Activated CD4-positive, alpha-beta T cell treated with anti-CD3 and anti-CD28 coated beads for 4 hours (primary cell): Measurements from ENCODE around the gene MRPS35.

ENCODE experiments used
- DNase-seq, 2 donors: peaks; one replicate each; pipeline ENCODE4 v3.0.0-alpha.2; 2020

The MRPS35 gene

GRCh38 chr12:27772328-27773049 is 61.9 kb downstream of the MRPS35 start:
- DNase-seq: no peak

DNA sequence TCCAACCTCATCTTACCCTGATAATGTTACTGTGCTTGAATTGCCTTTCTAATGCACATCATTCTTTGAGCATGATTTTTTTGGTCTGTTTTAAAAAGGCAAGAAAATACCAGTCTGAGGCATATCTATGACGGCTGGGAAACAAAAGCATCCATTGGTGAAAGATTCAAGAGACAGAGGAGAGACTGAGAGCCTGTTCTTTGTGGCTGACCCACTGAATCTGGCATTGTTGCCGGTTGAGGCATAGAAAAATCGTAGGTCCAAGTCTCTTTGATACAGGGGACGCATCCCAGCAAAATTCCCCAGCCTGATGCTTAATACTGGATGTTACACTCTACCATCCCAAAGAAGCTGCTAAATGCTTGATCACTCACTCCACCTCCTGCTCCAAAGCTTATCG is 66.5 kb downstream of the MRPS35 start:
- no peak for DNase-seq

- DNase-seq: no peak
These were observed 67.6 kb downstream of the MRPS35 start for GRCh38 chr12:27778206-27778605.

DNA sequence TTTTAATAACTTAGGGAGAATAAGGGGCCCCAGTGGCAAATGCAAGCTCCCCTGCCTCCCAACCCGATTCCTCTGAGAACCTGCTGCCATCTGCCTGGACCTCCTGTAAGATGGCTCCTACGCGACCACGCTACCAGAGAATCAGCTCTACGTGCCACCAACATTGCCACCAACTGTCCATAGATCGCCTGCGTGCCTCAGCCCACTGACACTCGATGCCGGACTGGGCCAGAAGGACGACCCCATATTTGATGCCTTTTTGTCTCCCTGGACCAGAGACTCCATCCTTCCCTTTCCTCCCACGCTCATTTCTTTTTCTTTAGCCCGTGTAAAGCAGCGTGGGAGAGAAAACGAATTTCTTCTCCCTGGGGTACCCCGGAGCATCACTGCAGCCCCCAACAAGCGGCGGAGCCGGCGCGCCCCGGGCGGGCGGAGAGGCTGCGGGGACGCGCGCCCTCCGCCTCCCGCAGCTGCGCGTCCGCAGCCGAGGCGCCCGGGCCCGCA is 68.8 kb downstream of the MRPS35 start:
- peak in 1 of 2 donors; percentile 3 for DNase-seq

- DNase-seq: peak; percentile 56 to 66
These were observed 69.4 kb downstream of the MRPS35 start, which contains the start of the genes KLHL42 and MANSC4 for GRCh38 chr12:27779920-27780611. Gene KLHL42, plus strand, starts transcription at chr12:27780233. Its CDS starts 98 bp downstream, at chr12:27780331. Gene MANSC4, minus strand, starts transcription at chr12:27780236. Its CDS starts 8,960 bp downstream, at chr12:27771276.

GRCh38 chr12:27780612-27781408 is 70.2 kb downstream of the MRPS35 start:
- DNase-seq: peak; percentile 7 to 16

DNA sequence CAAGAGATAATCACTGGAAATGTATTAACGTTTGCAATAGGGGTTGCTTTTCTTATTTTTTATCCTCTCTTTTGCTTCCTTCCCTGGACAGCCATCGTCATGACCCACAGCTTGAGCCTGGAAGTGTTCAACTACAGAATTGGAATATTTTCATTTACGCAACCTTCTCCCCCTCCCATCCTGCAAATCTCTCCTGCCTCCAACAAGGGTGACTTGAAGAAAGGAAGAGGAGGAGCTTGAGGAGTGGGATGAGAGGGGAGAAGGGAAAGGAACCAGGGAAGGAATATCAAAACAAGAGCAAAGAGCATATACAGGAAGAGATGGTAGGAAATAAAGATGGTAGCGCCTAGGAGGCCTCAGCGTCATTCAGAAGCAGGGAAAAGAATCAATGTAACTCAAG is 71.0 kb downstream of the MRPS35 start:
- no peak for DNase-seq

GRCh38 chr12:27782481-27782880 is 71.8 kb downstream of the MRPS35 start:
- no peak for DNase-seq

DNA sequence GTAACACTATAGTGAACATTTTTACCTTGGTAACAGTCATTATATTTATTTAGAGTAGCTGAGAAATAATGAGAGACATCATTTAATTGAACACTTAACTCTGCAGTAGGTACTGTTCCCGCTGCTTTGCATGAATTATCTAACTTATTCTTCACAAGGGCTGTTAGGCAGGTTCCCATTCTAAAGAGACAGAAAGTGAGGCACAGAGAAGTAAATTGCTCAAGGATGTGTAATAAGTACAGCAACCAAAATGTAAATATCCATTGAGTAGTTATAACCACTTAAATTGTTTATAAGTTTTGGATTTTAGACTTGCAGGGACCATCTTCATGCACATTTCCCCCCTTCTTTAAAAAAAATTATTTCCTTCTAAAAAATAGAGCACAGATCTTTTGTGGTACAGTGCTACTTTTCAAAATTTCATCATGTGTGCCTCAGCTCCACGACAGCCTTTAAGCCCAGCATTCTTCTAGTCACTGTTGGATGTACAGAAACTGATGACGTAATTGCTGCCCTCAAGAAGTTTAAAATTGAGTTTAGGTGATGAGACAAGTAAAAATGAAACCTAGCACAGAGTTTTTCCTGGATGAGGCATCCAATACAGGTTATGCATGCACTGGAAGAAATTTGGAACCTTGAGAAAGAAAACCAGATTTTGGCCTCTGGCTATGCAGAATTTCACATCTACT is 75.4 kb downstream of the MRPS35 start:
- DNase-seq: no peak

DNA sequence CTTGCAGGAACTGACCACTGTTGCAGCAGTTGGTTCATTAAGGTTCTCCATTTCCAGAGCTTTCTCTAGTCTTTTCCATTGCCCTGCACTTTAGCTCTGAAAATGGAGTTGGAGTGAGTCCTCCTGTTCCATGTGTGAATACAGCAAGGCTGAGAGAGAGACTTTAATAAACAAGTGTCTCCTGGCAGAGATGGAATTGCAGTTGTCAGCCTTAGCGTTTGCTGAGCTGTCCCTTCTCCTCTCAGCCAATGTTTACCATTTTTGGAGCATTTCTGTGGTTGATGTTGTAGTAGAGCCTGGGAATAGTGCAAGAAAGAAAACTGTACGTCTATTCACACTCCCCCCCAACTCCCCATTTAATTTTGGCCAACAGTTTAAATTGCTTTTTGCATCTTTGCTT is 76.9 kb downstream of the MRPS35 start:
- no peak for DNase-seq

DNA sequence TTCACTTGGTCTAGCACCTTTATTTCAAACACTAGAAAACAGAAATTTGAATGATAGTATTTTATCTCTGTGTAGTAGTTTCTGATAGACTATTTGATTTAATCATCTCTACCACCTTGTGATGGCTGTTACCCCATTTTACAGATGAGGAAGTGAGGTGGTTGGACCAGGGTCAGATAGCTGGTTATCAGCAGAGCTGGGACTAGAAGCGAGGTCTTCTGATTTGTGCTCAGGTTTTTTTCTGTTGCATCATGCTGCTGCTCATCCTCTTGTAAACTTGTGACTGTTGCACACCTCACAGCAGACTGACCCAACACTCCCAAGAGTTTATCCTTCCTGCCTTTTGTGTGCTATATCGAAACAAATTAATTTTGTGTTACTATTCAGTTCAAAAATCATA is 79.5 kb downstream of the MRPS35 start:
- DNase-seq: no peak

DNA sequence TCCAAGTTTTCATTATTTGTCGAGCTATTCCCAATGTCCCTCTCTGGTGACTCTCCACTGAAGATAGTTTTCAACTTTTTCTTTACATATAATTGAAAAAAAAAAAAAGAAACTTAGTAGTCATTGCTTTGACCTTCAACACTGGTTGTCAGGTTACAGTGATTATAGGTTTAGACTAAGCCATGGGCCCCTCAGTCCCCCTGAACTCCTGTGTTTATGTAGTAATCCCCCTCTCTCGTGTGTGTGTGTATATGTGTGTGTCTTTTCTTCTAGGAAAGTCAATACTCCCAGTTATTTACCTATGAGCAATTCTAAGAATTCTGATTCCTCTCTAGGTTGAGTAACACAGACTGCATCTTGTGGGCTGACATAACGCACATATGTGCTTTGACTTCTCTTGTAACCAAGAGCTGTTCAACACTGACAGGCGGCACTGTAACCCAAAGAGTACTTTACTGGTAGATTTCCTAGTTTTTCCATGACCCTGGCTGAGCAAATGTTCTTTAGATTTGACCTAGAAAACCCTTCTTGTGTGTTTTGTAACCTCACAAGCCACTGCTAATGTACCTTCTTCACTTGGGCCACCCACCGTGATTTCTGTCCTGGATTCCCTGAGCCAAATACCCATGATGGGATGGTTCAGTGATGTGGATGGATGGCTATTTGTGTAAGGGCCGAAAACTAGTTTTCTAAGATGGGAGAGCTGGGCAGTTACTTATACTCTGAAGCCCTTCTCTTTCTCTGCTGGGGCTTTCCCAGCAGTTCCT is 84.4 kb downstream of the MRPS35 start:
- DNase-seq: no peak

DNA sequence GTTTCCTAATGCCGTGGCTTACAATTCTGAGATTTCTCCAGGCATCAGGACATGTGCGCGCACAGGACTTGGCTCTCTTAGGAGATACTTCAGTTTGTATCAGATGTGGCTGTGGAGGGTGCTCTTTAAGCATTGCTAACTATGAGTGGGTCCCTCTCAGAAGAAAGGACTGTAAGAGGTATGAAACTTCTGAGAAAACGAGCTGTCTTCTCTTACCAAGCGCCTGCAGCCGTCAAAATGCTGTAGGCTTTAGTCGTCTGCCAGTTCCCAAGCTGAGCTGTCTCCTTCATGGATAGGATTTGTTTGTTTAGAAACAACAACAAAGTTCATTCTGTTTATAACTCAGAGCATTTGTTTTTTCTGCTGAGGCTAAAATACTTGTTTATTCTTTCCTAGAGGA is 85.5 kb downstream of the MRPS35 start:
- DNase-seq: no peak

DNA sequence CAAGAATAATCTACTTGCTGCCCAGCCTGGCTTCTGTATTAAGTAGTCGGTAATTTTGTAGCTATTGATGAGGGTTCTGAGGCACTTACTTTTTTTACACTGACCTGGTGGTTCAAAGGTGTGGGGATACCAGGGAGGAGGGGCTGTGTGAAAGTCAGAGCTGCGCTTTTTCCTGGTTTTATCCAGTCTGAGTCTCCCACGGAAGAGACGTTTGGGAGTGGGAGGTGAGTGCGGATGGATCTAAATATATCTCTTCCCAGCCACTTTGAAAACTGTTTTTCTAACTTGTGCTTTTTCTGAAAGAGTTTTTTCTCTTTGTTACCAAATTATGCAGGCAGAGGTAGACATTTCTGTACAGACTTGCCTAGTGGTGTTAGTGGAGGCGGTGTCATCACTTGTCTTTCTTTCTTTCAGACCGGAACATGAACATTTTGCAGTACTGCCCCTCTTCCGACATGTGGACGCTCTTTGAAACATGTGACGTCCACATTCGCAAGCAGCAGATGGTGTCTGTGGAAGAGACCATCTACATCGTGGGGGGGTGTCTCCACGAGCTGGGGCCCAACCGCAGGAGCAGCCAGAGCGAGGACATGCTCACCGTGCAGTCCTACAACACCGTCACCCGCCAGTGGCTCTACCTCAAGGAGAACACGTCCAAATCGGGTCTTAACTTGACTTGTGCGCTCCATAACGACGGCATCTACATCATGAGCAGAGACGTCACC is 86.8 kb downstream of the MRPS35 start:
- no peak for DNase-seq

DNA sequence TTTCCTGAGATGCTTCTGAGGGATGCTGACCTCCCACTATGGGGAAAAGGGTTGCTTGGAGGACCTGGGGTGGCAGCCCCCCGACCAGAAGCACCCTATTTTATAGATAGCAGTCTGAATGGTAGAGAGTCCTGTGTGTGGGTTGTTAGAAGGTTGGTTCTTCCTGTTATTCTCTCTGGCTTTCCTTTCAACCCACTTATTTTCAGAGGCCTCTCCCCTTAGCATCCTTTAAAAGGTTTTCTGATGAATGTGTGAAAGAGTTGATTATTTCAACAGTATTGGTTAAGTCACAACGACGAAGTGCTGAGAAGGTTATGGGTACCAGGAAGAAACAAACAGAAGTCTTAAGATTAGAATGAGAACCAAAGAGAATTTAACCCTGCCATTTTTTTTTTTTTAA is 90.2 kb downstream of the MRPS35 start:
- no peak for DNase-seq

DNA sequence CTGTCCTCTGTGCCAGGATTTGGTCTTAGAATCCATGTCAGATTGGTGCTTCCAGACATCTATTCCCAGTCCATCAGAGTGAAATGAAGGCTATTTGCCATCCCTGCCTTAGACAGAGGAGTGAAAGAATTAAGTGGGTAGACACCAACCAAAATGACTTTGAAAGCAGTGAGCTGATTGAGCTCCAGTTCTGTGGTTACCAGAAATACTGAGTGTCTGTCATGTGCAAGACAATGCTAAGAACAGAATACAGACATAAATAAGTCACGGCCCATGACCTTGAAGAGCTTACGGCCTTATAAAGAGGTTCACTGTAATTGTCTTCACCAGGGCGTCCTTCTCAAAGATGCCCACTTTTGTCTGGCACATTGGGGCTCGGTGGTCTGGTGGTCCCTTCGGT is 91.0 kb downstream of the MRPS35 start:
- DNase-seq: no peak

- DNase-seq: no peak
These were observed 91.9 kb downstream of the MRPS35 start for GRCh38 chr12:27802511-27802910.

GRCh38 chr12:27802936-27803335 is 92.3 kb downstream of the MRPS35 start:
- no peak for DNase-seq

GRCh38 chr12:27805238-27805637 is 94.6 kb downstream of the MRPS35 start:
- no peak for DNase-seq
